Stimulated activated naive CD8-positive, alpha-beta T cell treated with anti-CD3 and anti-CD28 coated beads, Interleukin-15, amount 100 ng/mL, for 72 hours (primary cell): ENCODE measurements around the gene AKAP3.

Source experiments
- ATAC-seq: fragments of 150-1000 bp; cut with Tn5 transposase; 2 replicates; pipeline ENCODE4 v1.10.0; 2021; ENCODE audit warnings: mild to moderate bottlenecking, moderate library complexity
- DNase-seq, 2 donors: peaks; one replicate each; pipeline ENCODE4 v3.0.0; 2021 to 2022
- H3K27ac Mint-ChIP-seq, 2 donors: one replicate each; pipeline ENCODE4 v1.8.0; 2022; ENCODE audit warnings: mild to moderate bottlenecking in 2 of 2, mixed read lengths in 2 of 2, moderate library complexity in 2 of 2
- H3K27me3 Mint-ChIP-seq: one replicate; pipeline ENCODE4 v1.8.0; 2022; ENCODE audit warnings: mixed read lengths
- H3K4me1 Mint-ChIP-seq: one replicate; pipeline ENCODE4 v1.8.0; 2022; ENCODE audit warnings: mild to moderate bottlenecking, mixed read lengths
- H3K4me3 Mint-ChIP-seq, 2 donors: one replicate each; pipeline ENCODE4 v1.8.0; 2022; ENCODE audit warnings: mild to moderate bottlenecking in 2 of 2, mixed read lengths in 2 of 2, moderate library complexity in 1 of 2
- H3K9me3 Mint-ChIP-seq, 2 donors: one replicate each; pipeline ENCODE4 v1.8.0; 2022; ENCODE audit warnings: mixed read lengths in 2 of 2

Gene AKAP3

GRCh38 chr12:4621511-4621910 is 27.3 kb downstream of the AKAP3 start:
- Mint-ChIP-seq H3K4me3 (no peak overlapping the region), H3K4me1 (no peaks in the 10 kb centered on the region), H3K27ac (no peak overlapping the region), H3K27me3 (peaks cover 10% of the 10 kb centered on the region), H3K9me3 (no peaks in the 10 kb centered on the region)
- ATAC-seq (no peak), DNase-seq (no peak)

- Mint-ChIP-seq H3K9me3 (no peaks in the 10 kb centered on the region), H3K27me3 (no peaks in the 10 kb centered on the region), H3K4me3 (no peak overlapping the region), H3K27ac (no peak overlapping the region), H3K4me1 (no peaks in the 10 kb centered on the region)
- DNase-seq, result no peak
- ATAC-seq, result no peak
Observed at GRCh38 chr12:4615667-4616066, 33.2 kb downstream of the AKAP3 start.

- ATAC-seq (no peak), DNase-seq (no peak)
- H3K9me3 Mint-ChIP-seq, result no peaks in the 10 kb centered on the region
- H3K27ac Mint-ChIP-seq, result no peak overlapping the region
- no peaks in the 10 kb centered on the region for H3K27me3 Mint-ChIP-seq
- H3K4me3 Mint-ChIP-seq, result no peak overlapping the region
- H3K4me1 Mint-ChIP-seq, result peaks cover 22% of the 10 kb centered on the region
Observed at GRCh38 chr12:4610481-4610880, 38.4 kb downstream of the AKAP3 start.

GRCh38 chr12:4609071-4609470 is 39.8 kb downstream of the AKAP3 start:
- H3K27ac Mint-ChIP-seq, result no peak overlapping the region
- ATAC-seq (no peak), DNase-seq (no peak)
- H3K4me1 Mint-ChIP-seq, result peaks cover 28% of the 10 kb centered on the region
- no peak overlapping the region for H3K4me3 Mint-ChIP-seq
- H3K9me3 Mint-ChIP-seq, result no peaks in the 10 kb centered on the region
- no peaks in the 10 kb centered on the region for H3K27me3 Mint-ChIP-seq

GRCh38 chr12:4607056-4607455 is 41.8 kb downstream of the AKAP3 start:
- peaks cover 28% of the 10 kb centered on the region for H3K4me1 Mint-ChIP-seq
- ATAC-seq (no peak), DNase-seq (no peak)
- peaks cover 11% of the 10 kb centered on the region for H3K27me3 Mint-ChIP-seq
- no peak overlapping the region for H3K4me3 Mint-ChIP-seq
- no peaks in the 10 kb centered on the region for H3K9me3 Mint-ChIP-seq
- peak overlapping the region in 1 of 2 donors; percentile 13 for H3K27ac Mint-ChIP-seq

- peaks cover 11% of the 10 kb centered on the region for H3K27me3 Mint-ChIP-seq
- H3K4me3 Mint-ChIP-seq, result peak overlapping the region; percentile 97 to 99
- peak overlapping the region; percentile 95 to 96 for H3K27ac Mint-ChIP-seq
- no peaks in the 10 kb centered on the region for H3K9me3 Mint-ChIP-seq
- ATAC-seq, result peak; percentile 98
- peaks cover 28% of the 10 kb centered on the region for H3K4me1 Mint-ChIP-seq
- DNase-seq, result peak; percentile 78 to 85
Observed at GRCh38 chr12:4604684-4605193, 44.1 kb downstream of the AKAP3 start.

GRCh38 chr12:4603946-4604345 is 44.9 kb downstream of the AKAP3 start:
- no peak for ATAC-seq
- no peak overlapping the region for H3K27ac Mint-ChIP-seq

GRCh38 chr12:4603421-4603820 is 45.4 kb downstream of the AKAP3 start:
- Mint-ChIP-seq H3K27me3 (peaks cover 11% of the 10 kb centered on the region), H3K27ac (no peak overlapping the region), H3K4me1 (peaks cover 25% of the 10 kb centered on the region), H3K9me3 (no peaks in the 10 kb centered on the region), H3K4me3 (no peak overlapping the region)
- ATAC-seq, result no peak
- no peak for DNase-seq

More at GRCh38 chr12:4603946-4604345, 44.9 kb downstream of the AKAP3 start:
- Mint-ChIP-seq H3K27me3 (peaks cover 11% of the 10 kb centered on the region), H3K4me3 (no peak overlapping the region), H3K9me3 (no peaks in the 10 kb centered on the region), H3K4me1 (peaks cover 28% of the 10 kb centered on the region)
- DNase-seq, result no peak

GRCh38 chr12:4595881-4596280 is 53.0 kb downstream of the AKAP3 start:
- H3K27me3 Mint-ChIP-seq, result peaks cover 7% of the 10 kb centered on the region
- DNase-seq (no peak), ATAC-seq (no peak)
- H3K27ac Mint-ChIP-seq, result peak overlapping the region in 1 of 2 donors; percentile 46
- H3K4me3 Mint-ChIP-seq, result no peak overlapping the region
- H3K9me3 Mint-ChIP-seq, result no peaks in the 10 kb centered on the region
- no peaks in the 10 kb centered on the region for H3K4me1 Mint-ChIP-seq

- Mint-ChIP-seq H3K9me3 (no peaks in the 10 kb centered on the region), H3K4me1 (no peaks in the 10 kb centered on the region), H3K27me3 (peaks cover 14% of the 10 kb centered on the region), H3K4me3 (no peak overlapping the region), H3K27ac (no peak overlapping the region)
- no peak for ATAC-seq
- no peak for DNase-seq
Observed at GRCh38 chr12:4591180-4591687, 57.6 kb downstream of the AKAP3 start.

- Mint-ChIP-seq H3K4me1 (no peaks in the 10 kb centered on the region), H3K27ac (no peak overlapping the region), H3K27me3 (peaks cover 14% of the 10 kb centered on the region), H3K9me3 (no peaks in the 10 kb centered on the region), H3K4me3 (no peak overlapping the region)
- DNase-seq (no peak), ATAC-seq (no peak)
Observed at GRCh38 chr12:4589941-4590340, 58.9 kb downstream of the AKAP3 start.

GRCh38 chr12:4588916-4589315 is 59.9 kb downstream of the AKAP3 start:
- no peaks in the 10 kb centered on the region for H3K9me3 Mint-ChIP-seq
- H3K4me3 Mint-ChIP-seq, result no peak overlapping the region
- H3K4me1 Mint-ChIP-seq, result no peaks in the 10 kb centered on the region
- no peak for DNase-seq
- ATAC-seq, result no peak
- H3K27me3 Mint-ChIP-seq, result peaks cover 18% of the 10 kb centered on the region
- no peak overlapping the region for H3K27ac Mint-ChIP-seq

- DNase-seq (no peak), ATAC-seq (no peak)
- H3K9me3 Mint-ChIP-seq, result no peaks in the 10 kb centered on the region
- no peaks in the 10 kb centered on the region for H3K4me1 Mint-ChIP-seq
- no peak overlapping the region for H3K4me3 Mint-ChIP-seq
- H3K27ac Mint-ChIP-seq, result no peak overlapping the region
- H3K27me3 Mint-ChIP-seq, result peaks cover 13% of the 10 kb centered on the region
Observed at GRCh38 chr12:4587108-4587507, 61.7 kb downstream of the AKAP3 start.

GRCh38 chr12:4586500-4586899 is 62.4 kb downstream of the AKAP3 start:
- Mint-ChIP-seq H3K4me1 (no peaks in the 10 kb centered on the region), H3K27ac (no peak overlapping the region), H3K27me3 (peaks cover 13% of the 10 kb centered on the region), H3K4me3 (no peak overlapping the region), H3K9me3 (no peaks in the 10 kb centered on the region)
- DNase-seq, result no peak
- ATAC-seq, result no peak

- Mint-ChIP-seq H3K27ac (no peak overlapping the region), H3K27me3 (peaks cover 23% of the 10 kb centered on the region), H3K4me1 (no peaks in the 10 kb centered on the region), H3K4me3 (no peak overlapping the region), H3K9me3 (no peaks in the 10 kb centered on the region)
- ATAC-seq (no peak), DNase-seq (no peak)
Observed at GRCh38 chr12:4584896-4585295, 64.0 kb downstream of the AKAP3 start.

GRCh38 chr12:4584281-4584680 is 64.6 kb downstream of the AKAP3 start:
- H3K27ac Mint-ChIP-seq, result no peak overlapping the region
- ATAC-seq, result no peak
- no peak for DNase-seq
- H3K4me1 Mint-ChIP-seq, result no peaks in the 10 kb centered on the region
- no peak overlapping the region for H3K4me3 Mint-ChIP-seq
- peaks cover 23% of the 10 kb centered on the region for H3K27me3 Mint-ChIP-seq
- H3K9me3 Mint-ChIP-seq, result no peaks in the 10 kb centered on the region

GRCh38 chr12:4580281-4580688 is 68.6 kb downstream of the AKAP3 start:
- no peak for DNase-seq
- no peak overlapping the region for H3K27ac Mint-ChIP-seq
- no peak overlapping the region for H3K4me3 Mint-ChIP-seq
- no peak for ATAC-seq
- no peaks in the 10 kb centered on the region for H3K4me1 Mint-ChIP-seq
- H3K27me3 Mint-ChIP-seq, result peaks cover 16% of the 10 kb centered on the region
- no peaks in the 10 kb centered on the region for H3K9me3 Mint-ChIP-seq
